Retinal pigment epithelial cell (primary cell): ENCODE results near the gene SYCP2L.
"Not testable (repeated sequence)": the region's sequence is repeated elsewhere in the genome, so short reads cannot be mapped to it uniquely, and the experiment has no call there.

Experiments
- DNase-seq: peaks from one replicate; pipeline ENCODE4 v3.0.0-alpha.2; 2010; ENCODE audit warnings: low read depth
- H3K4me3 ChIP-seq: 2 replicates; pipeline ENCODE4 v1.5.1; 2011; ENCODE audit warnings: mild to moderate bottlenecking, low read length, control low read depth, moderate library complexity
- TF ChIP-seq, protein P1 (sequence below): conservative IDR thresholded peaks from 2 replicates; pipeline ENCODE4 v1.5.1; 2011; ENCODE audit warnings: low read depth, low read length, control low read depth, inconsistent platforms

SYCP2L gene

GRCh38 chr6:10877871-10878270 lies 9.0 kb upstream of the SYCP2L start:
- TF ChIP-seq, protein P1, sequence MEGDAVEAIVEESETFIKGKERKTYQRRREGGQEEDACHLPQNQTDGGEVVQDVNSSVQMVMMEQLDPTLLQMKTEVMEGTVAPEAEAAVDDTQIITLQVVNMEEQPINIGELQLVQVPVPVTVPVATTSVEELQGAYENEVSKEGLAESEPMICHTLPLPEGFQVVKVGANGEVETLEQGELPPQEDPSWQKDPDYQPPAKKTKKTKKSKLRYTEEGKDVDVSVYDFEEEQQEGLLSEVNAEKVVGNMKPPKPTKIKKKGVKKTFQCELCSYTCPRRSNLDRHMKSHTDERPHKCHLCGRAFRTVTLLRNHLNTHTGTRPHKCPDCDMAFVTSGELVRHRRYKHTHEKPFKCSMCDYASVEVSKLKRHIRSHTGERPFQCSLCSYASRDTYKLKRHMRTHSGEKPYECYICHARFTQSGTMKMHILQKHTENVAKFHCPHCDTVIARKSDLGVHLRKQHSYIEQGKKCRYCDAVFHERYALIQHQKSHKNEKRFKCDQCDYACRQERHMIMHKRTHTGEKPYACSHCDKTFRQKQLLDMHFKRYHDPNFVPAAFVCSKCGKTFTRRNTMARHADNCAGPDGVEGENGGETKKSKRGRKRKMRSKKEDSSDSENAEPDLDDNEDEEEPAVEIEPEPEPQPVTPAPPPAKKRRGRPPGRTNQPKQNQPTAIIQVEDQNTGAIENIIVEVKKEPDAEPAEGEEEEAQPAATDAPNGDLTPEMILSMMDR = no peak
- no peak for DNase-seq
- H3K4me3 ChIP-seq = no peak overlapping the region

- H3K4me3 ChIP-seq = no peak overlapping the region
- TF ChIP-seq, protein P1 = no peak
Measured at GRCh38 chr6:10880366-10880765, 6.5 kb upstream of the SYCP2L start.

DNA sequence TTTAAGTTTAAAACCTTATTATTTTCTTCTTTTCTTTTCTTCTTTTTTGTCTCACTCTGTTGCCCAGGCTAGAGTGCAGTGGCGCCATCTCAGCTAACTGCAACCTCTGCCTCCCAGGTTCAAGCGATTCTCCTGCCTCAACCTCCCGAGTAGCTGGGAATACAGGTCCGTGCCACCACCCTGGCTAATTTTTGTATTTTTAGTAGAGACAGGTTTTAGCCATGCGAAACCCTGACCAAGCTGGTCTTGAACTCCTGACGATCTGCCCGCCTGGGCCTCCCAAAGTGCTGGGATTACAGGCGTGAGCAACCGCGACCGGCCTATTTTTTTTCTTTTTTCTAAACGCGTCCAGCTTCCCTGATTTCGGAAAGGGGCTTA lies 4.6 kb upstream of the SYCP2L start:
- DNase-seq, H3K4me3 ChIP-seq: not testable (repeated sequence)

More at GRCh38 chr6:10880366-10880765, 6.5 kb upstream of the SYCP2L start:
- no peak for DNase-seq

- no peak overlapping the region for H3K4me3 ChIP-seq
- TF ChIP-seq, protein P1 = no peak
- DNase-seq = no peak
Measured at GRCh38 chr6:10882657-10883171, 4.1 kb upstream of the SYCP2L start.

- TF ChIP-seq, protein P1 = no peak
- DNase-seq = no peak
- no peak overlapping the region for H3K4me3 ChIP-seq
Measured at GRCh38 chr6:10883312-10884244, 3.3 kb upstream of the SYCP2L start.

DNA sequence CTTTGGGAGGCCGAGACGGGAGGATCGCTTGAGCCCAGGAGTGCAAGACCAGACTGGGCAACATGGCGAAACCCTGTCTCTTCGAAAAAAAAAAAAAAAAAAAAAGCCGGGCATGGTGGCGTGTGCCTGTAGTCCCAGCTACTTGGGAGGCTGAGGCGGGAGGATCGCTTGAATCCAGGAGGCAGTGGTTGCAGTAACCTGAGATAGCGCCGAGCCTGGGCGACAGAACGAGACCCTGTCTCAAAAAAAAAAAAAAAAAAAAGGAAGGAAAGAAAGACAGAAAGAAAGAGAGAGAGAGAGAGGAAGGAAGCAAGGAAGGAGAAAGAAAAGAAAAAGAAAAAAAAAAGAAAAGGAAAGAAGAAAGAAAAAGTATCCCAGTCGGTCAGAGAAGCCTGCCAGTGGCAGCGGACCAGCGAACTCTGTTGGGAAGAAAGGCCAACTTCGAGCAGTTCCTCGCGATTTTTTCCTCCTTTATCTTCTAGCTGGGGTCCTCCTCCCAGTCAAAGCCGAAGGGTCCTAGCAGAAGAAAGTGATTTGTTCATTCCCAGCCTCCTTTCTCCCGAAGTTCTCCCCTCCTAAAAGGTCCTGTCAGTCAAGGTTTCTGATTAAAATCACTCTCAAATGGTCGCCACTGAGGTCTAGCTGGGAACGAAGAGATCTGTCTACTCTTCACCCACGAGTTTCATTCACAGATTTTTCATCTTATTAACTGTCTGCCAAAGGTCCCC lies 2.4 kb upstream of the SYCP2L start:
- DNase-seq = no peak
- TF ChIP-seq, protein P1 = no peak
- H3K4me3 ChIP-seq = no peak overlapping the region

GRCh38 chr6:10886365-10886690 lies 524 bp upstream of the SYCP2L start:
- H3K4me3 ChIP-seq = peak overlapping the region; percentile 60
- not testable (repeated sequence) for DNase-seq

GRCh38 chr6:10890151-10890550 lies 3.3 kb downstream of the SYCP2L start:
- H3K4me3 ChIP-seq = no peak overlapping the region
- no peak for DNase-seq
- TF ChIP-seq, protein P1 = no peak
